Nephron progenitor cell (in vitro differentiated cells): ENCODE measurements around the gene C16orf92.

Experiments
- DNase-seq: peaks from one replicate; pipeline ENCODE4 v3.0.0; 2021
- H3K27ac Mint-ChIP-seq: 2 replicates; pipeline ENCODE4 v1.8.0; 2021; ENCODE audit warnings: mild to moderate bottlenecking, moderate library complexity, mixed read lengths
- H3K27me3 Mint-ChIP-seq: 2 replicates; pipeline ENCODE4 v1.8.0; 2021; ENCODE audit warnings: mild to moderate bottlenecking, low read depth, mixed read lengths; ENCODE audit not compliant: poor library complexity
- H3K36me3 Mint-ChIP-seq: 2 replicates; pipeline ENCODE4 v1.8.0; 2021; ENCODE audit warnings: low read depth, mixed read lengths
- H3K4me1 Mint-ChIP-seq: 2 replicates; pipeline ENCODE4 v1.8.0; 2021; ENCODE audit warnings: mixed read lengths
- H3K4me3 Mint-ChIP-seq: 2 replicates; pipeline ENCODE4 v1.8.0; 2021; ENCODE audit warnings: mild to moderate bottlenecking, moderate library complexity, mixed read lengths
- H3K9me3 Mint-ChIP-seq: 2 replicates; pipeline ENCODE4 v1.8.0; 2021; ENCODE audit warnings: mild to moderate bottlenecking, moderate library complexity, mixed read lengths
- TF ChIP-seq, protein P1 (sequence below): fragments of 200-600 bp; sonication (generic); IDR thresholded peaks from 2 replicates; pipeline ENCODE4 v1.5.0; 2021; ENCODE audit warnings: antibody characterized with exemption

The C16orf92 gene

GRCh38 chr16:30067584-30067916 is 44.6 kb downstream of the C16orf92 start:
- TF ChIP-seq, protein P1, sequence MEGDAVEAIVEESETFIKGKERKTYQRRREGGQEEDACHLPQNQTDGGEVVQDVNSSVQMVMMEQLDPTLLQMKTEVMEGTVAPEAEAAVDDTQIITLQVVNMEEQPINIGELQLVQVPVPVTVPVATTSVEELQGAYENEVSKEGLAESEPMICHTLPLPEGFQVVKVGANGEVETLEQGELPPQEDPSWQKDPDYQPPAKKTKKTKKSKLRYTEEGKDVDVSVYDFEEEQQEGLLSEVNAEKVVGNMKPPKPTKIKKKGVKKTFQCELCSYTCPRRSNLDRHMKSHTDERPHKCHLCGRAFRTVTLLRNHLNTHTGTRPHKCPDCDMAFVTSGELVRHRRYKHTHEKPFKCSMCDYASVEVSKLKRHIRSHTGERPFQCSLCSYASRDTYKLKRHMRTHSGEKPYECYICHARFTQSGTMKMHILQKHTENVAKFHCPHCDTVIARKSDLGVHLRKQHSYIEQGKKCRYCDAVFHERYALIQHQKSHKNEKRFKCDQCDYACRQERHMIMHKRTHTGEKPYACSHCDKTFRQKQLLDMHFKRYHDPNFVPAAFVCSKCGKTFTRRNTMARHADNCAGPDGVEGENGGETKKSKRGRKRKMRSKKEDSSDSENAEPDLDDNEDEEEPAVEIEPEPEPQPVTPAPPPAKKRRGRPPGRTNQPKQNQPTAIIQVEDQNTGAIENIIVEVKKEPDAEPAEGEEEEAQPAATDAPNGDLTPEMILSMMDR: no peak
- peaks cover 56% of the 10 kb centered on the region for H3K36me3 Mint-ChIP-seq
- no peaks in the 10 kb centered on the region for H3K27me3 Mint-ChIP-seq
- H3K27ac Mint-ChIP-seq: peak overlapping the region; percentile 94
- peak overlapping the region; percentile 96 for H3K4me3 Mint-ChIP-seq
- no peaks in the 10 kb centered on the region for H3K9me3 Mint-ChIP-seq
- DNase-seq: no peak
- H3K4me1 Mint-ChIP-seq: peaks cover 57% of the 10 kb centered on the region

DNA sequence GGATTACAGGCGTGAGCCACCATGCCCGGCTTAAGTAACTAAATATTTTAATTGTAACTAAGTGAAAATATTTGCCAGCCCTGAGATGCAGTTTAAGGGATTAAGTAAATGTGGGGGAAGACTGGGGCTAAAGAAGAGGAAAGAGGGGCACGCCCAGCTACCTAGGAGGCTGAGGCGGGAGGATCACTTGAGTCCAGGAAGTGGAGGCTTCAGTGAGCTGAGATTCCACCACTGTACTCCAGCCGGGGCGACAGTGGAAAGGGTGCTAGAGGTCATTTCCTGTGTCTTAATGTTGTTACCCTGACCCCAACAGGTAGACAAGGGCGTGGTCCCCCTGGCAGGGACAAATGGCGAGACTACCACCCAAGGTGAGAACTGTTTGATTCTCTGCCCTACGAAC is 45.3 kb downstream of the C16orf92 start:
- peaks cover 50% of the 10 kb centered on the region for H3K4me1 Mint-ChIP-seq
- peaks cover 61% of the 10 kb centered on the region for H3K36me3 Mint-ChIP-seq
- H3K4me3 Mint-ChIP-seq: peak overlapping the region; percentile 73
- no peaks in the 10 kb centered on the region for H3K27me3 Mint-ChIP-seq
- H3K27ac Mint-ChIP-seq: peak overlapping the region; percentile 78
- TF ChIP-seq, protein P1: no peak
- DNase-seq: no peak
- H3K9me3 Mint-ChIP-seq: no peaks in the 10 kb centered on the region

GRCh38 chr16:30068750-30069610 is 46.0 kb downstream of the C16orf92 start:
- Mint-ChIP-seq H3K27ac (peak overlapping the region; percentile 93), H3K4me1 (peaks cover 43% of the 10 kb centered on the region), H3K9me3 (no peaks in the 10 kb centered on the region), H3K27me3 (no peaks in the 10 kb centered on the region), H3K36me3 (peaks cover 66% of the 10 kb centered on the region), H3K4me3 (peak overlapping the region; percentile 73)
- TF ChIP-seq, protein P1: peak; percentile 54
- DNase-seq: no peak

DNA sequence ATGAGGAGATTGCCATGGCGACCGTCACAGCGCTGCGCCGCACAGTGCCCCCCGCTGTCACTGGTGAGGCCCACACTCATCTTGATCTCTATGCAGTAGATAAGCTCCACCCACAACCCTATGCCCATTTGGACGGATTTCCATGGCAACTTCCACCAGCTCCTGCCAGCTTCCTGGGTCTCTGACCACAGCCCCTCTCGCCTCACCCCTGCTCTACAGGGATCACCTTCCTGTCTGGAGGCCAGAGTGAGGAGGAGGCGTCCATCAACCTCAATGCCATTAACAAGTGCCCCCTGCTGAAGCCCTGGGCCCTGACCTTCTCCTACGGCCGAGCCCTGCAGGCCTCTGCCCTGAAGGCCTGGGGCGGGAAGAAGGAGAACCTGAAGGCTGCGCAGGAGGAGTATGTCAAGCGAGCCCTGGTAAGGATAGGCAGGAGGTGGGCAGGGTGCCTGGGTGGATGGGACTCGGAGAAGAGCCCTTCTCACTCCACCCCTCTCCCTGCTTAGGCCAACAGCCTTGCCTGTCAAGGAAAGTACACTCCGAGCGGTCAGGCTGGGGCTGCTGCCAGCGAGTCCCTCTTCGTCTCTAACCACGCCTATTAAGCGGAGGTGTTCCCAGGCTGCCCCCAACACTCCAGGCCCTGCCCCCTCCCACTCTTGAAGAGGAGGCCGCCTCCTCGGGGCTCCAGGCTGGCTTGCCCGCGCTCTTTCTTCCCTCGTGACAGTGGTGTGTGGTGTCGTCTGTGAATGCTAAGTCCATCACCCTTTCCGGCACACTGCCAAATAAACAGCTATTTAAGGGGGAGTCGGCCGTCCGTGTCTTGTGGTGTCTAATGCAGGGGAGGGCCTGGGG is 46.8 kb downstream of the C16orf92 start:
- no peak for DNase-seq
- peaks cover 39% of the 10 kb centered on the region for H3K4me1 Mint-ChIP-seq
- no peaks in the 10 kb centered on the region for H3K27me3 Mint-ChIP-seq
- H3K4me3 Mint-ChIP-seq: peak overlapping the region; percentile 68
- TF ChIP-seq, protein P1: no peak
- H3K27ac Mint-ChIP-seq: peak overlapping the region; percentile 93
- no peaks in the 10 kb centered on the region for H3K9me3 Mint-ChIP-seq
- peaks cover 66% of the 10 kb centered on the region for H3K36me3 Mint-ChIP-seq

DNA sequence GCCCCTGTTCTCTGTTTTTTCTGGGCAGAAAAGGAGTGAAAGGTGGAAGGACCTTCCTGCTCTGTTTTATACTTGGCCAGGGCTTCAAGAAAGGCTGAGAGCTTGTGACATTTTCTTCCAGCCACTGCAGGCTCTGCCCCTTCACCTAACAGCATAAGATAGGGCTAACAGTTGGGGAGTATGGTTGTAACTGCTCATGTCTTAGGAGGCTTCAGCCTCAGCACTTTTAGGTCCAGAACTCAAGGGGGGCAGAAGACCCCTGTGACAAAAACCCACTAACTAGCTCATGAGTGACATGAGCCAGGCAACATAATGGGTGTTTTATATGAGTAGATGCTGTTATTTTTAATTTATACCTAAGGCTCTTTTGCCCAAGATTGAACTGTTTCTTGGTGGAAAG is 47.5 kb downstream of the C16orf92 start:
- Mint-ChIP-seq H3K27ac (peak overlapping the region; percentile 93), H3K9me3 (no peaks in the 10 kb centered on the region), H3K4me3 (peak overlapping the region; percentile 10), H3K27me3 (no peaks in the 10 kb centered on the region), H3K36me3 (peaks cover 66% of the 10 kb centered on the region), H3K4me1 (peaks cover 39% of the 10 kb centered on the region)
- no peak for DNase-seq
- TF ChIP-seq, protein P1: no peak
